HFF-Myc (cell line): ENCODE results near the gene PYGB.

Experiments used
- DNase-seq: peaks from one replicate; pipeline ENCODE4 v3.0.0-alpha.2; 2011; ENCODE audit warnings: low read depth; ENCODE audit errors: extremely low read depth
- H3K4me3 ChIP-seq: replicated peaks from 2 replicates; pipeline ENCODE4 v1.5.1; 2011; ENCODE audit warnings: low read depth, mild to moderate bottlenecking, control low read depth, low read length
- TF ChIP-seq, protein P1 (sequence below): IDR thresholded peaks from 2 replicates; pipeline ENCODE4 v1.5.1; 2012; ENCODE audit warnings: mild to moderate bottlenecking, low read depth, low read length, control low read depth; ENCODE audit errors: missing control alignments

The PYGB gene

DNA sequence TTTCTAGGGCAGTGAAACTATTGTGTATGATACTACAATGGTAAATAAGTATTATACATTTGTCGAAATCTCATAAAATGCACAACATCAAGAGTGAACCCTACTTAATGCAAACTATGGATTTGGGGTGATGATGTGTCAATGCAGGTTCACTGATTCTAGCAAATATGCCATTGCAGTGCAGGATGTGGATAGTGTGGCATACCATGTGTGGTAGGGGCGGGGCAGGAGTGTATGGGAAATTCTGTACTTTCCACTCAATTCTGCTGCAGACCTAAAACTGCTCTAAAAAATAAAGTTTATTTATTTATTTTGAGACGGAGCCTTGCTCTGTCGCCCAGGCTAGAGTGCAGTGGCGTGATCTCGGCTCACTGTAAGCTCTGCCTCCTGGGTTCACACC, 98.5 kb downstream of the PYGB start:
- TF ChIP-seq, protein P1, sequence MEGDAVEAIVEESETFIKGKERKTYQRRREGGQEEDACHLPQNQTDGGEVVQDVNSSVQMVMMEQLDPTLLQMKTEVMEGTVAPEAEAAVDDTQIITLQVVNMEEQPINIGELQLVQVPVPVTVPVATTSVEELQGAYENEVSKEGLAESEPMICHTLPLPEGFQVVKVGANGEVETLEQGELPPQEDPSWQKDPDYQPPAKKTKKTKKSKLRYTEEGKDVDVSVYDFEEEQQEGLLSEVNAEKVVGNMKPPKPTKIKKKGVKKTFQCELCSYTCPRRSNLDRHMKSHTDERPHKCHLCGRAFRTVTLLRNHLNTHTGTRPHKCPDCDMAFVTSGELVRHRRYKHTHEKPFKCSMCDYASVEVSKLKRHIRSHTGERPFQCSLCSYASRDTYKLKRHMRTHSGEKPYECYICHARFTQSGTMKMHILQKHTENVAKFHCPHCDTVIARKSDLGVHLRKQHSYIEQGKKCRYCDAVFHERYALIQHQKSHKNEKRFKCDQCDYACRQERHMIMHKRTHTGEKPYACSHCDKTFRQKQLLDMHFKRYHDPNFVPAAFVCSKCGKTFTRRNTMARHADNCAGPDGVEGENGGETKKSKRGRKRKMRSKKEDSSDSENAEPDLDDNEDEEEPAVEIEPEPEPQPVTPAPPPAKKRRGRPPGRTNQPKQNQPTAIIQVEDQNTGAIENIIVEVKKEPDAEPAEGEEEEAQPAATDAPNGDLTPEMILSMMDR: no peak
- DNase-seq: no peak
- no peak overlapping the region for H3K4me3 ChIP-seq
